Mesodermal cell (in vitro differentiated cells): ENCODE measurements around the gene TAF7.

Experiments used
- H3K27ac ChIP-seq: 2 replicates; pipeline ENCODE4 v1.7.0; 2013; ENCODE audit warnings: mild to moderate bottlenecking, low read depth, low read length, moderate library complexity; ENCODE audit not compliant: severe bottlenecking
- H3K36me3 ChIP-seq: 2 replicates; pipeline ENCODE4 v1.7.1; 2013; ENCODE audit warnings: mild to moderate bottlenecking, low read length, moderate library complexity; ENCODE audit not compliant: control insufficient read depth, insufficient read depth
- H3K4me1 ChIP-seq: one replicate; pipeline ENCODE4 v1.7.1; 2013; ENCODE audit warnings: mild to moderate bottlenecking, low read length; ENCODE audit not compliant: insufficient read depth, control insufficient read depth, poor library complexity, severe bottlenecking
- H3K4me3 ChIP-seq: 2 replicates; pipeline ENCODE4 v1.7.0; 2013; ENCODE audit warnings: low read length, control low read depth, mild to moderate bottlenecking; ENCODE audit not compliant: insufficient read depth, poor library complexity, severe bottlenecking; ENCODE audit errors: extremely low read depth
- H3K9me3 ChIP-seq: 2 replicates; pipeline ENCODE4 v1.7.1; 2013; ENCODE audit warnings: mild to moderate bottlenecking, low read length, moderate library complexity; ENCODE audit not compliant: control insufficient read depth
- WGBS, 2 experiments: methylation state at CpG; one replicate each; pipeline ENCODE4 v1.1.5; 2013; ENCODE audit warnings: missing lambda C conversion rate in 2 of 2; ENCODE audit not compliant: insufficient coverage in 2 of 2; 5-methylcytosine and 5-hydroxymethylcytosine counted together

The TAF7 gene

DNA sequence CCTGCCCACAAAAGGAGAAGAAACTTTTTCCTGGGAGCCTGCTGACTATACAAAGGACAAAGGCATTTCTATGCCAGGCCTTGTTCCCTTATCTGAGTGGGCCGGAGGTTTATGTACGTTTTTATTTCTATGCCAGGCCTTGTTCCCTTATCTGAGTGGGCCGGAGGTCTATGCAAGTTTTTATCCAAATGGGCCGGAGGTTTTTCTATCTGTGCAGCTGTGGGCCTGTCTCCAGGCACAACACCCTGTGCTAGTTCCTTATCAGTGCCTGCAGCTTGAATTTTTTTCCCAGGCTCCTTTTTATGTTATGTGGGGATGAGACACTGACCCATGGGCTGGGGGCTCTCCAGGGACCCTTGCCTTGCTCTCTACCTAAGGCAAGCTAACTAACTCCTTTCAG lies 22.2 kb downstream of the TAF7 start:
- 93 to 95% methylated on average over 3 to 4 of the region's 4 CpGs for WGBS, 2 experiments
- H3K36me3 ChIP-seq, result no peaks in the 10 kb centered on the region
- H3K27ac ChIP-seq, result peak overlapping the region; percentile 25
- peaks cover 11% of the 10 kb centered on the region for H3K9me3 ChIP-seq
- H3K4me3 ChIP-seq, result no peak overlapping the region
- no peaks in the 10 kb centered on the region for H3K4me1 ChIP-seq

- Histone ChIP-seq H3K9me3 (peaks cover 43% of the 10 kb centered on the region), H3K27ac (no peak overlapping the region), H3K4me3 (no peak overlapping the region), H3K4me1 (no peaks in the 10 kb centered on the region), H3K36me3 (no peaks in the 10 kb centered on the region)
- WGBS, 2 experiments, result 71 to 88% methylated on average over 2 of the region's 3 CpGs
Measured at GRCh38 chr5:141272906-141273305, 47.7 kb downstream of the TAF7 start.

DNA sequence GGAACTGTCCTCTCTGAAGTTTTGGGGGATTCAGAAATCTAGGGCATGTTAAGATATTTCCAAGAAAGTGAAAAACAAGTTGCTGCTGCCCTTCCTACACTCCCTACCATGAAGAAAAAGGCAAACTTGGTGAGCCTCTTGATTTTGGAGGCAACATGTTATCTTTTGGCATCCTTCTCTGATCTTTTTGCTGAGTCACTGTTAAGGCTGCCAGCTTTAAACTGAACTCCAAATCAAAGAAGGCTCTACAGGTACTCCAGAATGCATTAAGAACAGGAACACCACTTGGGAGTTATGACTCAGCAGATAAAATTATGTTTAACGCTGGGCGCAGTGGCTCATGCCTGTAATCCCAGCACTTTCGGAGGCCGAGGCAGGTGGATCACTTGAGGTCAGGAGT lies 51.4 kb downstream of the TAF7 start:
- Histone ChIP-seq H3K4me1 (no peaks in the 10 kb centered on the region), H3K36me3 (no peaks in the 10 kb centered on the region), H3K9me3 (peaks cover 59% of the 10 kb centered on the region), H3K4me3 (no peak overlapping the region), H3K27ac (no peak overlapping the region)
- 83% methylated on average over 4 of the region's 4 CpGs; no CpG with 5 or more reads in 1 of the 2 experiments for WGBS, 2 experiments
